ENCODE measurements around the gene TRMT1. TPM values are rescaled to one million over a fixed set of nuclear protein-coding genes. Genes with fewer than 3 reads are reported as not detected.
"Not testable (repeated sequence)": the region's sequence is repeated elsewhere in the genome, so short reads cannot be mapped to it uniquely, and the experiment has no call there.

Gene TRMT1
- total RNA-seq, 2 experiments from 2014 or later: 85.0 to 95.7 TPM

- intact Hi-C loops (cut with micrococcal nuclease): loop anchor here (5.0 kb wide), 1 partner anchor 33 kb away; the partner anchor contains the start of genes NACC1 and TRMT1
- Mint-ChIP-seq H3K36me3 (ENCODE audit: low read depth) (peaks cover 30% of the 10 kb centered on the region), H3K4me3 (peak within 1 kb of the TSS; percentile 83), H3K27ac (peak within 1 kb of the TSS; percentile 91), H3K27me3 (no peaks in the 10 kb centered on the region), H3K9me3 (no peaks in the 10 kb centered on the region), H3K4me1 (ENCODE audit: low read depth) (peaks cover 22% of the 10 kb centered on the region)
- ATAC-seq (peak; percentile 49), DNase-seq (peak; percentile 95)
- CTCF ChIA-PET: interaction anchor here (0.9 to 2.1 kb wide), 6 partner anchors 18 to 185 kb away, joined by 3 to 8 read pairs (median 3); partner anchors contain the start of gene NACC1
- POLR2A ChIA-PET: interaction anchor here (0.7 to 9.8 kb wide), 6 partner anchors 14 to 58 kb away, joined by 3 to 226 read pairs (median 6); partner anchors contain the start of gene NACC1
- peak; percentile 41 for TF ChIP-seq CTCF (IDR thresholded peaks at IDR 0.05)
These were observed 33.8 kb upstream of the TRMT1 start, which contains the start of the genes IER2 and STX10 for GRCh38 chr19:13150187-13150930. TSS of gene IER2 (plus strand) at chr19:13150411. CDS start at chr19:13153187, 2,776 bp downstream. TSS of gene STX10 (minus strand) at chr19:13150375. CDS start at chr19:13150173, 202 bp downstream.

- Mint-ChIP-seq H3K27me3 (no peaks in the 10 kb centered on the region), H3K4me3 (peak overlapping the region; percentile 83), H3K27ac (peak overlapping the region; percentile 91), H3K36me3 (ENCODE audit: low read depth) (peaks cover 25% of the 10 kb centered on the region), H3K9me3 (no peaks in the 10 kb centered on the region), H3K4me1 (ENCODE audit: low read depth) (peaks cover 19% of the 10 kb centered on the region)
- ATAC-seq (peak; percentile 2), DNase-seq (peak; percentile 53)
- TF ChIP-seq CTCF (IDR thresholded peaks at IDR 0.05): no peak
- CTCF ChIA-PET: interaction anchor here (0.9 to 2.1 kb wide), 6 partner anchors 17 to 185 kb away, joined by 3 to 8 read pairs (median 3); partner anchors contain the start of gene NACC1
- intact Hi-C loops (cut with micrococcal nuclease): loop anchor here (5.0 kb wide), 1 partner anchor 32 kb away; the partner anchor contains the start of genes NACC1 and TRMT1
- POLR2A ChIA-PET: interaction anchor here (0.9 to 9.8 kb wide), 5 partner anchors 13 to 58 kb away, joined by 3 to 226 read pairs (median 6); partner anchors contain the start of gene NACC1
These were observed 33.2 kb upstream of the TRMT1 start for GRCh38 chr19:13149628-13150186.

GRCh38 chr19:13149173-13149627 lies 32.7 kb upstream of the TRMT1 start:
- Mint-ChIP-seq H3K4me1 (ENCODE audit: low read depth) (peaks cover 19% of the 10 kb centered on the region), H3K27ac (peak overlapping the region; percentile 70), H3K4me3 (peak overlapping the region; percentile 83), H3K36me3 (ENCODE audit: low read depth) (peaks cover 21% of the 10 kb centered on the region)
- intact Hi-C loops (cut with micrococcal nuclease); H3K27me3 Mint-ChIP-seq; H3K9me3 Mint-ChIP-seq; ATAC-seq; DNase-seq: not testable (repeated sequence)
- ChIA-PET POLR2A (interaction anchor here (0.8 to 9.8 kb wide), 4 partner anchors 13 to 30 kb away, joined by 3 to 226 read pairs (median 12); partner anchors contain the start of gene NACC1), CTCF (interaction anchor here (1.0 to 2.1 kb wide), 3 partner anchors 32 to 184 kb away, joined by 3 to 8 read pairs (median 4); partner anchors contain the start of gene NACC1)

GRCh38 chr19:13146763-13147563 lies 30.4 kb upstream of the TRMT1 start:
- peaks cover 19% of the 10 kb centered on the region for H3K4me1 Mint-ChIP-seq (ENCODE audit: low read depth)
- no peaks in the 10 kb centered on the region for H3K27me3 Mint-ChIP-seq
- TF ChIP-seq CTCF (IDR thresholded peaks at IDR 0.05): no peak
- no peak overlapping the region for H3K27ac Mint-ChIP-seq
- H3K4me3 Mint-ChIP-seq: no peak overlapping the region
- CTCF ChIA-PET: interaction anchor here (1.3 kb wide), 1 partner anchor 15 kb away, joined by 3 read pairs; no protein-coding TSS in a partner anchor
- POLR2A ChIA-PET: no interaction called here
- H3K36me3 Mint-ChIP-seq (ENCODE audit: low read depth): peaks cover 10% of the 10 kb centered on the region
- DNase-seq (no peak), ATAC-seq (no peak)
- no peaks in the 10 kb centered on the region for H3K9me3 Mint-ChIP-seq
- intact Hi-C loops (cut with micrococcal nuclease): no loop called here
